K562 (cell line): ENCODE measurements around the gene PNPLA2.

Experiments
- OTX1 ChIP-seq: fragments of 450-650 bp; formaldehyde crosslinking; IDR thresholded peaks from 2 replicates; pipeline ENCODE4 v1.4.0; 2022; ENCODE audit warnings: mild to moderate bottlenecking
- POLR2AphosphoS2 ChIP-seq: IDR thresholded peaks from 2 replicates; pipeline ENCODE4 v1.6.1; 2012; ENCODE audit warnings: low read length, improper control_type of control experiment
- RBFOX2 ChIP-seq: fragments of 200-400 bp; formaldehyde crosslinking; IDR thresholded peaks from 2 replicates; pipeline ENCODE4 v1.6.1; 2017; ENCODE audit warnings: low read depth, mild to moderate bottlenecking, low read length, moderate library complexity
- RNF2 ChIP-seq: sonication (generic); IDR thresholded peaks from 2 replicates; pipeline ENCODE4 v1.6.1; 2016
- TAF1 ChIP-seq: IDR thresholded peaks from 2 replicates; pipeline ENCODE4 v1.6.1; 2011; ENCODE audit warnings: mild to moderate bottlenecking, low read length, moderate library complexity; ENCODE audit not compliant: insufficient read depth, control insufficient read depth, severe bottlenecking; ENCODE audit errors: extremely low read depth
- ZNF274 ChIP-seq: IDR thresholded peaks from 2 replicates; pipeline ENCODE4 v1.6.1; 2011; ENCODE audit warnings: low read depth, mild to moderate bottlenecking, low read length, moderate library complexity, borderline replicate concordance
- TF ChIP-seq, protein P1 (sequence below): sonication (generic); formaldehyde crosslinking; IDR thresholded peaks from 2 replicates; pipeline ENCODE4 v1.8.1; 2023; ENCODE audit warnings: mild to moderate bottlenecking, missing genetic modification reagents
- TF ChIP-seq, protein P2 (sequence below), 2 experiments: fragments of 450-650 bp; formaldehyde crosslinking in 1 of 2; IDR thresholded peaks; 2 replicates each; pipeline versions ENCODE4 v1.4.0 to v1.6.1; 2014 to 2020; ENCODE audit warnings: mild to moderate bottlenecking in 2 of 2, borderline replicate concordance in 1 of 2, low read depth in 1 of 2

DNA sequence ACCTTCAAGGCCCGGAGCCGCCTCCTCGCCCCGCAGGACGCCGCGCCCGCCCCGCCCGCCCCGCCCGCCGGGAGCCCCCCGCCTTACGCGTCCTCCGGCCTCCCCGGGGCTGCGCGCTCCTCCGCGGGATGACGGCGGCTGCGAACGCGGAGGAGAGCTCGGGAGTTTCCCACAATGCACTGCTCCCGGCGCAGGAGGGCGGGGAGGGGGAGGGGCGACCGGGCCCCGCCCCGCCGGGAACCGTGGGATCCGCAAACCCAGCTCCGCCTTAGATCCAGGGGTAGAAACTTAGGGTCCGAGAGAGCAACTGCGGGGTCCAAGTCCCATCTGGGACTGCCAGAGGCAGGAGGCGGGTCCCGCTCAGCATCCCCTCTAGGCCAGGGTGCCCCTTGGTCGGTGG is 28.8 kb upstream of the PNPLA2 start, which contains the start of gene CEND1:
- no peak for TF ChIP-seq ZNF274
- no peak for TF ChIP-seq TAF1
- TF ChIP-seq POLR2AphosphoS2: no peak
- TF ChIP-seq, protein P1, sequence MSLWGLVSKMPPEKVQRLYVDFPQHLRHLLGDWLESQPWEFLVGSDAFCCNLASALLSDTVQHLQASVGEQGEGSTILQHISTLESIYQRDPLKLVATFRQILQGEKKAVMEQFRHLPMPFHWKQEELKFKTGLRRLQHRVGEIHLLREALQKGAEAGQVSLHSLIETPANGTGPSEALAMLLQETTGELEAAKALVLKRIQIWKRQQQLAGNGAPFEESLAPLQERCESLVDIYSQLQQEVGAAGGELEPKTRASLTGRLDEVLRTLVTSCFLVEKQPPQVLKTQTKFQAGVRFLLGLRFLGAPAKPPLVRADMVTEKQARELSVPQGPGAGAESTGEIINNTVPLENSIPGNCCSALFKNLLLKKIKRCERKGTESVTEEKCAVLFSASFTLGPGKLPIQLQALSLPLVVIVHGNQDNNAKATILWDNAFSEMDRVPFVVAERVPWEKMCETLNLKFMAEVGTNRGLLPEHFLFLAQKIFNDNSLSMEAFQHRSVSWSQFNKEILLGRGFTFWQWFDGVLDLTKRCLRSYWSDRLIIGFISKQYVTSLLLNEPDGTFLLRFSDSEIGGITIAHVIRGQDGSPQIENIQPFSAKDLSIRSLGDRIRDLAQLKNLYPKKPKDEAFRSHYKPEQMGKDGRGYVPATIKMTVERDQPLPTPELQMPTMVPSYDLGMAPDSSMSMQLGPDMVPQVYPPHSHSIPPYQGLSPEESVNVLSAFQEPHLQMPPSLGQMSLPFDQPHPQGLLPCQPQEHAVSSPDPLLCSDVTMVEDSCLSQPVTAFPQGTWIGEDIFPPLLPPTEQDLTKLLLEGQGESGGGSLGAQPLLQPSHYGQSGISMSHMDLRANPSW: no peak
- TF ChIP-seq, protein P2, sequence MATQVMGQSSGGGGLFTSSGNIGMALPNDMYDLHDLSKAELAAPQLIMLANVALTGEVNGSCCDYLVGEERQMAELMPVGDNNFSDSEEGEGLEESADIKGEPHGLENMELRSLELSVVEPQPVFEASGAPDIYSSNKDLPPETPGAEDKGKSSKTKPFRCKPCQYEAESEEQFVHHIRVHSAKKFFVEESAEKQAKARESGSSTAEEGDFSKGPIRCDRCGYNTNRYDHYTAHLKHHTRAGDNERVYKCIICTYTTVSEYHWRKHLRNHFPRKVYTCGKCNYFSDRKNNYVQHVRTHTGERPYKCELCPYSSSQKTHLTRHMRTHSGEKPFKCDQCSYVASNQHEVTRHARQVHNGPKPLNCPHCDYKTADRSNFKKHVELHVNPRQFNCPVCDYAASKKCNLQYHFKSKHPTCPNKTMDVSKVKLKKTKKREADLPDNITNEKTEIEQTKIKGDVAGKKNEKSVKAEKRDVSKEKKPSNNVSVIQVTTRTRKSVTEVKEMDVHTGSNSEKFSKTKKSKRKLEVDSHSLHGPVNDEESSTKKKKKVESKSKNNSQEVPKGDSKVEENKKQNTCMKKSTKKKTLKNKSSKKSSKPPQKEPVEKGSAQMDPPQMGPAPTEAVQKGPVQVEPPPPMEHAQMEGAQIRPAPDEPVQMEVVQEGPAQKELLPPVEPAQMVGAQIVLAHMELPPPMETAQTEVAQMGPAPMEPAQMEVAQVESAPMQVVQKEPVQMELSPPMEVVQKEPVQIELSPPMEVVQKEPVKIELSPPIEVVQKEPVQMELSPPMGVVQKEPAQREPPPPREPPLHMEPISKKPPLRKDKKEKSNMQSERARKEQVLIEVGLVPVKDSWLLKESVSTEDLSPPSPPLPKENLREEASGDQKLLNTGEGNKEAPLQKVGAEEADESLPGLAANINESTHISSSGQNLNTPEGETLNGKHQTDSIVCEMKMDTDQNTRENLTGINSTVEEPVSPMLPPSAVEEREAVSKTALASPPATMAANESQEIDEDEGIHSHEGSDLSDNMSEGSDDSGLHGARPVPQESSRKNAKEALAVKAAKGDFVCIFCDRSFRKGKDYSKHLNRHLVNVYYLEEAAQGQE (IDR thresholded peaks at IDR 0.05; ENCODE audit: borderline replicate concordance): no peak
- TF ChIP-seq, protein P2 (CRISPR knock-in tag; IDR thresholded peaks at IDR 0.05; ENCODE audit: low read depth): no peak
- TF ChIP-seq RNF2: no peak
- TF ChIP-seq OTX1 (CRISPR knock-in tag): no peak
- no peak for TF ChIP-seq RBFOX2
